GM12878 (cell line): ENCODE results near the gene RAP2C. TPM values are rescaled to one million over a fixed set of nuclear protein-coding genes. Genes with fewer than 3 reads are reported as not detected.

Experiments used
- ATAC-seq: fragments of 200-7000 bp; cut with Tn5 transposase; 3 replicates; pipeline ENCODE4 v1.9.1; 2020; ENCODE audit warnings: mild to moderate bottlenecking, moderate library complexity
- BruUV-seq: library from RNA; stranded (reverse); fragments of 400-500 nt; replicated peaks from 2 replicates; lab custom pipeline; 2021; lab: Mats Ljungman, UMichigan
- CTCF ChIA-PET: fragments of 300-600 bp; sonication (Branson Sonifier 250); formaldehyde crosslinking; extraction: SDS; loops from one replicate; lab custom pipeline; 2021; ENCODE audit warnings: inconsistent platforms; lab: Yijun Ruan, JAX
- POLR2A ChIA-PET: fragments of 350-600 bp; formaldehyde crosslinking; extraction: SDS; loops from one replicate; lab custom pipeline; 2021; ENCODE audit warnings: inconsistent platforms; lab: Charles Lee
- RAD21 ChIA-PET: fragments of 300-600 bp; sonication (Branson Sonifier 250); formaldehyde crosslinking; loops from one replicate; lab custom pipeline; 2023; ENCODE audit warnings: antibody characterized with exemption; ENCODE audit not compliant: unreplicated experiment; lab: Charles Lee
- SMC1A ChIA-PET: fragments of 300-600 bp; sonication (Branson Sonifier 250); formaldehyde crosslinking; loops from one replicate; lab custom pipeline; 2023; ENCODE audit not compliant: unreplicated experiment, uncharacterized antibody; lab: Charles Lee
- DNase-seq: peaks from one replicate; pipeline ENCODE4 v3.0.0-alpha.2; 2011; ENCODE audit warnings: low read depth, low spot score
- FAIRE-seq: peaks from 3 replicates; lab custom pipeline; 2011; peaks lifted over from hg19 to GRCh38; lab: Jason Lieb, UNC
- H2AFZ ChIP-seq: 2 replicates; pipeline ENCODE4 v1.6.0; 2011; ENCODE audit warnings: low read depth, low read length, control low read depth; ENCODE audit not compliant: control insufficient read depth
- H3K27ac ChIP-seq: 2 replicates; pipeline ENCODE4 v1.5.1; 2011; ENCODE audit warnings: control low read depth; ENCODE audit not compliant: control insufficient read depth, insufficient read depth
- H3K27me3 ChIP-seq, 2 experiments: replicated peaks in 1 of 2; 2 replicates each; pipeline versions ENCODE4 v1.6.0 to v1.6.1; 2011; ENCODE audit warnings: low read length in 1 of 2; ENCODE audit not compliant: control insufficient read depth in 2 of 2, insufficient read depth in 2 of 2
- H3K36me3 ChIP-seq, 2 experiments: 2 replicates each; pipeline ENCODE4 v1.5.1; 2011; ENCODE audit warnings: low read length in 1 of 2; ENCODE audit not compliant: control insufficient read depth in 2 of 2, insufficient read depth in 2 of 2
- H3K4me1 ChIP-seq: 2 replicates; pipeline ENCODE4 v1.6.1; 2011; ENCODE audit warnings: mild to moderate bottlenecking, low read length, moderate library complexity, mixed read lengths; ENCODE audit not compliant: control insufficient read depth, insufficient read depth
- H3K4me2 ChIP-seq: 2 replicates; pipeline ENCODE4 v1.6.0; 2011; ENCODE audit warnings: control low read depth; ENCODE audit not compliant: control insufficient read depth, insufficient read depth
- H3K4me3 ChIP-seq: fragments of 200-600 bp; sonication (generic); 2 replicates; pipeline ENCODE4 v1.5.1; 2016
- H3K79me2 ChIP-seq: 2 replicates; pipeline ENCODE4 v1.6.0; 2011; ENCODE audit warnings: low read length; ENCODE audit not compliant: control insufficient read depth, insufficient read depth
- H3K9ac ChIP-seq: 2 replicates; pipeline ENCODE4 v1.8.0; 2011; ENCODE audit warnings: low read length, control low read depth, mixed read lengths; ENCODE audit not compliant: control insufficient read depth, insufficient read depth
- H3K9me3 ChIP-seq: replicated peaks from 3 replicates; pipeline ENCODE4 v1.5.1; 2011; ENCODE audit warnings: mild to moderate bottlenecking, low read length; ENCODE audit not compliant: control insufficient read depth, insufficient read depth
- H4K20me1 ChIP-seq: 2 replicates; pipeline ENCODE4 v1.6.0; 2011; ENCODE audit not compliant: control insufficient read depth, insufficient read depth
- ATF7 ChIP-seq: fragments of 450-650 bp; IDR thresholded peaks from 2 replicates; pipeline ENCODE4 v1.6.1; 2016; ENCODE audit warnings: low read depth, mild to moderate bottlenecking
- CHD2 ChIP-seq: IDR thresholded peaks from 2 replicates; pipeline ENCODE4 v1.6.1; 2011; ENCODE audit warnings: low read depth, low read length, improper control_type of control experiment, borderline replicate concordance
- ESRRA ChIP-seq: IDR thresholded peaks from 2 replicates; pipeline ENCODE4 v1.6.1; 2012; ENCODE audit warnings: mild to moderate bottlenecking, low read length, improper control_type of control experiment
- MXI1 ChIP-seq: fragments of 150-350 bp; IDR thresholded peaks from 2 replicates; pipeline ENCODE4 v1.6.1; 2011; ENCODE audit warnings: low read depth, mild to moderate bottlenecking, inconsistent platforms, low read length, improper control_type of control experiment
- NRF1 ChIP-seq: conservative IDR thresholded peaks from 2 replicates; pipeline ENCODE4 v1.6.1; 2011; ENCODE audit warnings: mild to moderate bottlenecking, low read depth, low read length, improper control_type of control experiment
- POLR2AphosphoS5 ChIP-seq: IDR thresholded peaks from 2 replicates; pipeline ENCODE4 v1.6.1; 2011; ENCODE audit warnings: mild to moderate bottlenecking, low read length, inconsistent platforms
- PRDM15 ChIP-seq: fragments of 450-650 bp; formaldehyde crosslinking; IDR thresholded peaks from 2 replicates; pipeline ENCODE4 v1.4.0; 2020; ENCODE audit warnings: mild to moderate bottlenecking, moderate library complexity
- SIN3A ChIP-seq: IDR thresholded peaks from 2 replicates; pipeline ENCODE4 v1.6.1; 2012; ENCODE audit warnings: low read depth, low read length, improper control_type of control experiment
- SP1 ChIP-seq: IDR thresholded peaks from one replicate; pipeline ENCODE4 v1.6.1; 2011; ENCODE audit warnings: low read depth, low read length
- WGBS: methylation state at CpG from one replicate; pipeline ENCODE4 v1.1.6; 2016; ENCODE audit warnings: low lambda C conversion rate; ENCODE audit not compliant: insufficient replicate concordance, insufficient coverage; ENCODE audit errors: missing lambda C conversion rate; 5-methylcytosine and 5-hydroxymethylcytosine counted together
- in situ Hi-C: fragments of 300-500 bp; cut with MboI; formaldehyde crosslinking; loops from 9 replicates; pipeline ENCODE4 v1.14.3; 2018; ENCODE audit warnings: mixed read lengths
- intact Hi-C: fragments of 100-400 bp; cut with micrococcal nuclease; formaldehyde crosslinking; loops from one replicate; pipeline ENCODE4 v1.14.2; 2022; ENCODE audit not compliant: unreplicated experiment
- polyA plus RNA-seq, 11 experiments: library from polyadenylated mRNA; depleted of rRNA in 4 of 11; unstranded in 6 of 11; stranded (reverse) in 5 of 11; fragments of >200 nt; fragmentation: Nextera tagmentation in 4 of 11; fragmentation: Illumina TruSeq in 1 of 11; extraction: Ambion mirVana in 4 of 11; extraction: Trizol in 1 of 11; gene quantifications; 1 replicate in 1 of 11; 2 replicates in 10 of 11; pipeline versions ENCODE4 v1.2.1 to v1.2.3, GENCODE V29; 2011 to 2016; ENCODE audit warnings: inconsistent platforms in 2 of 11, missing spikeins in 2 of 11, low read depth in 1 of 11
- total RNA-seq, 4 experiments: library from RNA; depleted of rRNA in 3 of 4; stranded (reverse); fragments of >200 nt in 3 of 4; fragmentation: Illumina TruSeq in 1 of 4; extraction: Trizol in 1 of 4; gene quantifications; 2 replicates each; pipeline versions ENCODE4 v1.2.1 to v1.2.3, GENCODE V29; 2013 to 2021
- TF ChIP-seq, protein P1 (sequence below): fragments of 450-650 bp; IDR thresholded peaks from 2 replicates; pipeline ENCODE4 v1.6.1; 2017; ENCODE audit warnings: mild to moderate bottlenecking, low read depth, inconsistent platforms; ENCODE audit not compliant: poor library complexity, severe bottlenecking

The RAP2C gene
- total and polyA plus RNA-seq, 10 of the 15 experiments (the other 5 are each of a cell fraction or from before 2014, with no cell fraction given), result 17.1 to 32.1 (median 25.4) TPM

GRCh38 chrX:132188175-132188574 lies 31.1 kb downstream of the RAP2C start:
- BruUV-seq, result no TSS peak
- in situ Hi-C loops, result no loop called here
- DNase-seq (no peak), ATAC-seq (no peak), FAIRE-seq (no peak)
- H3K4me1 ChIP-seq, result no peaks in the 10 kb centered on the region
- H3K36me3 ChIP-seq, result no peaks in the 10 kb centered on the region
- CTCF ChIA-PET, result no interaction called here
- no peak overlapping the region for H3K4me3 ChIP-seq
- no peaks in the 10 kb centered on the region for H4K20me1 ChIP-seq
- POLR2A ChIA-PET, result no interaction called here
- SMC1A ChIA-PET, result no interaction called here
- no peak overlapping the region for H2AFZ ChIP-seq
- RAD21 ChIA-PET, result no interaction called here
- H3K4me2 ChIP-seq, result no peak overlapping the region
- H3K9me3 ChIP-seq, result no peaks in the 10 kb centered on the region
- H3K27ac ChIP-seq, result no peak overlapping the region
- H3K79me2 ChIP-seq, result no peaks in the 10 kb centered on the region
- WGBS, result 35% methylated on average over 3 of the region's 3 CpGs
- intact Hi-C loops, result no loop called here
- TF ChIP-seq PRDM15 (CRISPR knock-in tag) (no peak), NRF1 (no peak), SP1 (no peak), MXI1 (no peak), ESRRA (no peak), ATF7 (no peak), CHD2 (no peak), POLR2AphosphoS5 (no peak), SIN3A (no peak)
- TF ChIP-seq, protein P1, sequence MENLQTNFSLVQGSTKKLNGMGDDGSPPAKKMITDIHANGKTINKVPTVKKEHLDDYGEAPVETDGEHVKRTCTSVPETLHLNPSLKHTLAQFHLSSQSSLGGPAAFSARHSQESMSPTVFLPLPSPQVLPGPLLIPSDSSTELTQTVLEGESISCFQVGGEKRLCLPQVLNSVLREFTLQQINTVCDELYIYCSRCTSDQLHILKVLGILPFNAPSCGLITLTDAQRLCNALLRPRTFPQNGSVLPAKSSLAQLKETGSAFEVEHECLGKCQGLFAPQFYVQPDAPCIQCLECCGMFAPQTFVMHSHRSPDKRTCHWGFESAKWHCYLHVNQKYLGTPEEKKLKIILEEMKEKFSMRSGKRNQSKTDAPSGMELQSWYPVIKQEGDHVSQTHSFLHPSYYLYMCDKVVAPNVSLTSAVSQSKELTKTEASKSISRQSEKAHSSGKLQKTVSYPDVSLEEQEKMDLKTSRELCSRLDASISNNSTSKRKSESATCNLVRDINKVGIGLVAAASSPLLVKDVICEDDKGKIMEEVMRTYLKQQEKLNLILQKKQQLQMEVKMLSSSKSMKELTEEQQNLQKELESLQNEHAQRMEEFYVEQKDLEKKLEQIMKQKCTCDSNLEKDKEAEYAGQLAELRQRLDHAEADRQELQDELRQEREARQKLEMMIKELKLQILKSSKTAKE, result no peak
- H3K9ac ChIP-seq, result no peak overlapping the region
- no peaks in the 10 kb centered on the region for H3K27me3 ChIP-seq
